ENCODE measurements around the gene NUDT15. TPM values are rescaled to one million over a fixed set of nuclear protein-coding genes. Genes with fewer than 3 reads are reported as not detected.

NUDT15 gene
- total RNA-seq, 3 donors from 2014 or later = 18.3 to 22.0 (median 21.9) TPM

- ATAC-seq = peak; percentile 46 to 48
- no peak for DNase-seq
- no peaks in the 10 kb centered on the region for H3K27me3 Mint-ChIP-seq (ENCODE audit: low read depth)
- no peak overlapping the region for H3K4me3 Mint-ChIP-seq
- peaks cover 4% of the 10 kb centered on the region for H3K9me3 Mint-ChIP-seq
- no peaks in the 10 kb centered on the region for H3K4me1 Mint-ChIP-seq (ENCODE audit: low read depth)
- peaks cover 37% of the 10 kb centered on the region for H3K36me3 Mint-ChIP-seq (ENCODE audit: insufficient read depth)
These were observed 28.9 kb downstream of the NUDT15 start for GRCh38 chr13:48066310-48066989.

- Mint-ChIP-seq H3K4me1 (ENCODE audit: low read depth) (no peaks in the 10 kb centered on the region), H3K27me3 (ENCODE audit: low read depth) (no peaks in the 10 kb centered on the region), H3K36me3 (ENCODE audit: insufficient read depth) (peaks cover 49% of the 10 kb centered on the region), H3K4me3 (no peak overlapping the region), H3K9me3 (peaks cover 4% of the 10 kb centered on the region)
- ATAC-seq (no peak), DNase-seq (no peak)
These were observed 30.5 kb downstream of the NUDT15 start for GRCh38 chr13:48068036-48068435.

GRCh38 chr13:48068952-48069351, 31.4 kb downstream of the NUDT15 start:
- no peaks in the 10 kb centered on the region for H3K4me1 Mint-ChIP-seq (ENCODE audit: low read depth)
- no peak overlapping the region for H3K4me3 Mint-ChIP-seq
- no peaks in the 10 kb centered on the region for H3K27me3 Mint-ChIP-seq (ENCODE audit: low read depth)
- H3K9me3 Mint-ChIP-seq = peaks cover 4% of the 10 kb centered on the region
- peaks cover 58% of the 10 kb centered on the region for H3K36me3 Mint-ChIP-seq (ENCODE audit: insufficient read depth)
- ATAC-seq (no peak), DNase-seq (no peak)

- DNase-seq (no peak), ATAC-seq (no peak)
- Mint-ChIP-seq H3K4me1 (ENCODE audit: low read depth) (no peaks in the 10 kb centered on the region), H3K27me3 (ENCODE audit: low read depth) (no peaks in the 10 kb centered on the region), H3K4me3 (no peak overlapping the region), H3K36me3 (ENCODE audit: insufficient read depth) (peaks cover 63% of the 10 kb centered on the region), H3K9me3 (peaks cover 4% of the 10 kb centered on the region)
These were observed 32.0 kb downstream of the NUDT15 start for GRCh38 chr13:48069573-48069972.

- Mint-ChIP-seq H3K9me3 (peaks cover 4% of the 10 kb centered on the region), H3K36me3 (ENCODE audit: insufficient read depth) (peaks cover 70% of the 10 kb centered on the region), H3K27me3 (ENCODE audit: low read depth) (no peaks in the 10 kb centered on the region), H3K4me3 (no peak overlapping the region), H3K4me1 (ENCODE audit: low read depth) (no peaks in the 10 kb centered on the region)
- ATAC-seq (no peak), DNase-seq (no peak)
These were observed 33.4 kb downstream of the NUDT15 start for GRCh38 chr13:48070942-48071341.

GRCh38 chr13:48072304-48072703, 34.8 kb downstream of the NUDT15 start:
- DNase-seq (no peak), ATAC-seq (no peak)
- no peaks in the 10 kb centered on the region for H3K4me1 Mint-ChIP-seq (ENCODE audit: low read depth)
- H3K36me3 Mint-ChIP-seq (ENCODE audit: insufficient read depth) = peaks cover 72% of the 10 kb centered on the region
- H3K27me3 Mint-ChIP-seq (ENCODE audit: low read depth) = no peaks in the 10 kb centered on the region
- H3K9me3 Mint-ChIP-seq = peaks cover 4% of the 10 kb centered on the region
- H3K4me3 Mint-ChIP-seq = no peak overlapping the region

GRCh38 chr13:48072787-48073186, 35.3 kb downstream of the NUDT15 start:
- Mint-ChIP-seq H3K4me3 (no peak overlapping the region), H3K9me3 (peaks cover 4% of the 10 kb centered on the region), H3K36me3 (ENCODE audit: insufficient read depth) (peaks cover 68% of the 10 kb centered on the region), H3K4me1 (ENCODE audit: low read depth) (no peaks in the 10 kb centered on the region), H3K27me3 (ENCODE audit: low read depth) (no peaks in the 10 kb centered on the region)
- ATAC-seq = no peak
- no peak for DNase-seq

GRCh38 chr13:48074006-48074405, 36.5 kb downstream of the NUDT15 start:
- no peak for ATAC-seq
- H3K27me3 Mint-ChIP-seq (ENCODE audit: low read depth) = no peaks in the 10 kb centered on the region
- peaks cover 4% of the 10 kb centered on the region for H3K9me3 Mint-ChIP-seq
- H3K4me3 Mint-ChIP-seq = no peak overlapping the region
- peaks cover 2% of the 10 kb centered on the region for H3K4me1 Mint-ChIP-seq (ENCODE audit: low read depth)
- H3K36me3 Mint-ChIP-seq (ENCODE audit: insufficient read depth) = peaks cover 66% of the 10 kb centered on the region
- DNase-seq = no peak

GRCh38 chr13:48078251-48078656, 40.7 kb downstream of the NUDT15 start:
- no peak overlapping the region for H3K4me3 Mint-ChIP-seq
- H3K9me3 Mint-ChIP-seq = no peaks in the 10 kb centered on the region
- H3K27me3 Mint-ChIP-seq (ENCODE audit: low read depth) = no peaks in the 10 kb centered on the region
- H3K4me1 Mint-ChIP-seq (ENCODE audit: low read depth) = peaks cover 2% of the 10 kb centered on the region
- no peak for DNase-seq
- peak; percentile 38 to 60 for ATAC-seq
- H3K36me3 Mint-ChIP-seq (ENCODE audit: insufficient read depth) = peaks cover 53% of the 10 kb centered on the region

- Mint-ChIP-seq H3K27me3 (ENCODE audit: low read depth) (no peaks in the 10 kb centered on the region), H3K9me3 (no peaks in the 10 kb centered on the region), H3K36me3 (ENCODE audit: insufficient read depth) (peaks cover 36% of the 10 kb centered on the region), H3K4me3 (no peak overlapping the region), H3K4me1 (ENCODE audit: low read depth) (peaks cover 2% of the 10 kb centered on the region)
- no peak for ATAC-seq
- no peak for DNase-seq
These were observed 44.2 kb downstream of the NUDT15 start for GRCh38 chr13:48081739-48082138.

GRCh38 chr13:48086272-48086671, 48.7 kb downstream of the NUDT15 start:
- Mint-ChIP-seq H3K4me3 (no peak overlapping the region), H3K9me3 (no peaks in the 10 kb centered on the region), H3K4me1 (ENCODE audit: low read depth) (peaks cover 16% of the 10 kb centered on the region), H3K36me3 (ENCODE audit: insufficient read depth) (peaks cover 18% of the 10 kb centered on the region), H3K27me3 (ENCODE audit: low read depth) (no peaks in the 10 kb centered on the region)
- ATAC-seq = no peak
- no peak for DNase-seq

GRCh38 chr13:48093588-48093987, 56.1 kb downstream of the NUDT15 start:
- H3K27me3 Mint-ChIP-seq (ENCODE audit: low read depth) = no peaks in the 10 kb centered on the region
- H3K36me3 Mint-ChIP-seq (ENCODE audit: insufficient read depth) = peaks cover 6% of the 10 kb centered on the region
- ATAC-seq = no peak
- peak overlapping the region; percentile 97 for H3K4me3 Mint-ChIP-seq
- peaks cover 3% of the 10 kb centered on the region for H3K9me3 Mint-ChIP-seq
- H3K4me1 Mint-ChIP-seq (ENCODE audit: low read depth) = peaks cover 47% of the 10 kb centered on the region
- no peak for DNase-seq

GRCh38 chr13:48094404-48094780, 56.9 kb downstream of the NUDT15 start:
- Mint-ChIP-seq H3K27me3 (ENCODE audit: low read depth) (no peaks in the 10 kb centered on the region), H3K36me3 (ENCODE audit: insufficient read depth) (peaks cover 3% of the 10 kb centered on the region), H3K4me3 (peak overlapping the region; percentile 97), H3K9me3 (peaks cover 3% of the 10 kb centered on the region), H3K4me1 (ENCODE audit: low read depth) (peaks cover 40% of the 10 kb centered on the region)
- DNase-seq (no peak), ATAC-seq (peak; percentile 9 to 10)

GRCh38 chr13:48094781-48095502, 57.4 kb downstream of the NUDT15 start, which contains the start of gene MED4:
Gene MED4 (minus strand): TSS chr13:48095104. CDS start chr13:48095078, 26 bp downstream.
- Mint-ChIP-seq H3K9me3 (peaks cover 3% of the 10 kb centered on the region), H3K4me3 (peak within 1 kb of the TSS; percentile 97), H3K4me1 (ENCODE audit: low read depth) (peaks cover 34% of the 10 kb centered on the region), H3K36me3 (ENCODE audit: insufficient read depth) (peaks cover 3% of the 10 kb centered on the region), H3K27me3 (ENCODE audit: low read depth) (no peaks in the 10 kb centered on the region)
- peak; percentile 96 for DNase-seq
- peak; percentile 95 to 97 for ATAC-seq

GRCh38 chr13:48096670-48097069, 59.1 kb downstream of the NUDT15 start:
- H3K36me3 Mint-ChIP-seq (ENCODE audit: insufficient read depth) = peaks cover 1% of the 10 kb centered on the region
- DNase-seq (no peak), ATAC-seq (no peak)
- peaks cover 27% of the 10 kb centered on the region for H3K4me1 Mint-ChIP-seq (ENCODE audit: low read depth)
- H3K9me3 Mint-ChIP-seq = peaks cover 3% of the 10 kb centered on the region
- no peaks in the 10 kb centered on the region for H3K27me3 Mint-ChIP-seq (ENCODE audit: low read depth)
- no peak overlapping the region for H3K4me3 Mint-ChIP-seq
